Activated CD8-positive, alpha-beta memory T cell treated with anti-CD3 and anti-CD28 coated beads, Interleukin-2, amount 50 U/mL, for 48 hours (primary cell): ENCODE results near the gene AMT.
"Not testable (repeated sequence)": the region's sequence is repeated elsewhere in the genome, so short reads cannot be mapped to it uniquely, and the experiment has no call there.

Source experiments
- DNase-seq: peaks from one replicate; pipeline ENCODE4 v3.0.0-alpha.2; 2020

AMT gene

DNA sequence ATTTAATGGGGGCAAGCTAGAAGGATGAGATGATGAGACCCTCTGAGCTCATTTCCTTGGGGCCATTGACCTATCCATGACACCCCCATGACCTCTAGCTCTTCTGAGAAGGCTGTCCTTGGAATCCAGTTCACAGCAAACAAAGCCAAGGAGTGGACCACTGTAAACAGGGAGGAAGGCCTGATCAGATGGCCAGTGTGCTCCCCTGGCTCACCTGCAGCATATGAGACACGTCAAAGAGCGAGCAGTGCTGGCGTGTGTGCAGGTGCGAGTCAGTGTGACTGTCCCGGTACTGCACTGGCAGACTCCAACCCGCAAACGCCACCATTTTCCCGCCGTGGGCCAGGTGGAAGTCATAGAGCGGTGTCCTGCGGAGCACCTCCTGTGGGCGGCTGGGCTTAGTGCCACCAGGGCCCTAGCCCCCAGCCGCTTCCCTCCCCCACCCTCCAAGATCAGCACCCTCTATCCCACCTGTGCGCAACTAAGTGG is 339 bp downstream of the AMT start:
- DNase-seq: no peak

GRCh38 chr3:49417516-49418120 is 4.7 kb downstream of the AMT start:
- DNase-seq: no peak

DNA sequence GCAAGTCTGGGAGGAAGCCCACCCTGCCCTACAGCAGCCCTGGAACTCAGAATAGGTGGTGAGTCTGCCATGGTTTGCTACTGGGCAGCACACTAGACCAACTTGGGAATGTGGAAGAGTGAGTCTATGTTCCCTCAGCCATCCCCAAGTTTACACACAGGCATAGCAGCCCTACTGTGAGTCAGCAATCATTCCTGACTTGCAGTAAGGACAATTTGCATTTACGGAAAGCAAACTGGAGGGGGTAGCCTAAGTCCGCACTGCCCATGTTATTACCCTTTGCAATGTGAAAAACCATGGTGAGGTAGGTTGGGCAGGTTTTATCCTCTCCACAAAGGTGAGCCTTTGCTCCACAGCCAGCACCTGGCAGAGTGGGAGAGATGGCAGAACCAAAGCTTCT is 5.4 kb downstream of the AMT start:
- no peak for DNase-seq

GRCh38 chr3:49415931-49416601 is 6.2 kb downstream of the AMT start:
- peak; percentile 67 for DNase-seq

DNA sequence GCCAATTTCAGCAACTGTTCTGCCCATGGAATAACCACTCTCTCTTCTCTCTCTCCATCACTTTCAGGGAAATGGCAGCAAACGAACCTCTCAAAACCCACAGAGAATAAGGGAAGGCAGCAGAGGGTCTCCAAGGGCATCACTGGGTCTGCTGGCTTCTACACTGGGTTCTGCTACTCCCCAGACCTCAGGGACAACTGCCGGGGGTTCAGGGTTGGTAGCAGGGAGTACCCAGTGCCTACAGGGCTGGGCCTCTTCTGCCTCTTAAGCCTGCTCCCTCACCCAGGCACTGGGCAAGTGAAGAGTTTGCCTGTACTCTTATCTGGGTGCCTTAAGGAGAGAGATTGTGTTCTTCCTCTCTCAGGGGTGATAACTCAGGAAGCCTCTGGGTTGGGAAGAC is 7.5 kb downstream of the AMT start:
- DNase-seq: no peak

DNA sequence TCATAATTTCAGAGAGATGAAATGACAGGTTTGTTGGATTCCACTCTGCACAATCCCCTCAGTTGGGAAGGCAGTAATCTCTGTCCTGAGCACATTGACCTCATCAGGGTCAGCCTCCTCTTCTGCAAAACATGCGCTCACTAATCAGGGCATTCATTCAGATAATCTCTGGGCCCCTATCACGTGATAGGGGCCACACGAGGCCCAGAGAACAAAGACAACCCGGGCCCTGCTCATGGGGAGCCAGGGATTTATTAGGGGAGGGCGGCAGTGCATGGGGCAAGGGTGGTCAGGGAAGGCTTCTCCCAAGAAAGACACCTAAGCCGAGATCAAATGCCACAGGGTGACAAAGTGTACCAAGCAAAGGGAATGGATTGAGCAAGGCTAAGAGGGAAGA is 8.9 kb downstream of the AMT start:
- no peak for DNase-seq

DNA sequence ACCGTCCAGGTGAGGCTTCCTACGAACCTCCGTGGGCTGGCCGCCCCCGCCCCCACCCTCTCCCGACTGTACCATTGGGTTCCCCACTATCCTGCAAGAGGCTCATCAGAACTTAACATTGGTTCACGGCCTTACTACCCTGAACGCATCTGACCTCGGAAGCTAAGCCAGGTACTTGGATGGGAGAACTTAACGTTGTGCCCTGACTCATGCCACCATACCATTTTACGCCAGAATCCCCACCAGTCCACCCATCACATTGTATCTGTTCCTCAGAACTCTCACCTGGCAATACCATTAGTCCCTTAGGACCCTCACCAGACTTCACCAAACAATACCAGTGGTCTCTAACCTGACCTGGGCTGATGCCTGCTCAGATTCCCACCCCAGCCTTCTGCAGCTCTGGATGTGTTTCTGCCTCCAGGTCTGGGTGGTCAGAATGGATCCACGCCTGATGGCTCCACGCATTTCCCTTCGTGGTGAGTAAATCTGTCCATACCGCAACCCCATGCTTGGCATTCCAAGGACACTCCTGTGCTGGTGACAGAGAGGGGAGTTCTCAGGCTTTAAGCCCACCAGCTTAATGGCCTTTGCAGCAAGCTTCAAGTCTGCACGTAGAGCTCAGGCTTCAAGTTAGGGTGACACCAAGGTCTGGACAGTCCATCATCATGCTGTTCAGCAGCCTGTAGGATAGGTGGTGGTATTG is 9.5 kb downstream of the AMT start:
- no peak for DNase-seq

- DNase-seq: peak; percentile 98
Measured at GRCh38 chr3:49411968-49412631, 10.2 kb downstream of the AMT start, which contains the start of the genes RHOA and TCTA. Gene RHOA, minus strand, starts transcription at chr3:49411976. Its CDS starts 36,387 bp downstream, at chr3:49375589. Gene TCTA, plus strand, starts transcription at chr3:49412423. Its CDS starts 4 bp downstream, at chr3:49412427.

- no peak for DNase-seq
Measured at GRCh38 chr3:49411535-49411967, 10.7 kb downstream of the AMT start.

- DNase-seq: no peak
Measured at GRCh38 chr3:49410846-49411534, 11.3 kb downstream of the AMT start.

GRCh38 chr3:49410066-49410845 is 12.0 kb downstream of the AMT start:
- DNase-seq: no peak

- no peak for DNase-seq
Measured at GRCh38 chr3:49406571-49407565, 15.4 kb downstream of the AMT start.

DNA sequence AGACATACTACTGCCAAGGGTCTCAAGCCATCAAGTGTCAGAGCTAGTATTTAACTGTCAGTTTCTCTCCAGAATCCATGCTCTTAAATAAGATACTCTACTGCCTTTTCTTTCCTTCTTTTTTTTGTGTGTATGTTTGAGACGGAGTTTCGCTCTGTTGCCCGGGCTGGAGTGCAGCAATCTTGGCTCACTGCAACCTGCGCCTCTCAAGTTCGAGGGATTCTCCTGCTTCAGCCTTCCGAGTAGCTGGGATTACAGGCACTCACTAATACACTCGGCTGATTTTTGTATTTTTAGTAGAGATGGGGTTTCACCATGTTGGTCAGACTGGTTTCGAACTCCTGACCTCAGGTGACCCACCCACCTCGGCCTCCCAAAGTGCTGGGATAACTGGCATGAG is 16.7 kb downstream of the AMT start:
- DNase-seq: not testable (repeated sequence)

GRCh38 chr3:49403891-49404290 is 18.4 kb downstream of the AMT start:
- DNase-seq: no peak

GRCh38 chr3:49401766-49402165 is 20.5 kb downstream of the AMT start:
- no peak for DNase-seq

GRCh38 chr3:49399461-49399860 is 22.8 kb downstream of the AMT start:
- DNase-seq: no peak

GRCh38 chr3:49397470-49397869 is 24.8 kb downstream of the AMT start:
- DNase-seq: no peak

DNA sequence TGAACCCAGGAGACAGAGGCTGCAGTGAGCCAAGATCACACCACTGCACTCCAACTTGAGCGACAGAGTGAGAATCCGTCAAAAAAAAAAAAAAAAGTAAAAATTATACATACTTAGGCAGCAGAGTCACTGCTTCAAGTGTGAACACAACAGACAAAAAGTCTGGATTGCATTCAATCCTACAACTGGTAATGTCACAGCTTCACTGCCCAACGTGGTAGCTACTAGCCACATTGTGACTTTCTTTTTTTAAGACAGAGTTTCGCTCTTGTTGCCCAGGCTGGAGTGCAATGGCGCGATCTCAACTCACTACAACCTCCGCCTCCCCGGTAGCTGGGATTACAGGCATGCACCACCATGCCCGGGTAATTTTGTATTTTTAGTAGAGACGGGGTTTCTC is 31.0 kb downstream of the AMT start:
- DNase-seq: not testable (repeated sequence)

GRCh38 chr3:49389297-49389696 is 33.0 kb downstream of the AMT start:
- DNase-seq: no peak

GRCh38 chr3:49388289-49388820 is 33.9 kb downstream of the AMT start:
- DNase-seq: no peak
